Measurements from ENCODE around the gene ATP6V0C.

DNA sequence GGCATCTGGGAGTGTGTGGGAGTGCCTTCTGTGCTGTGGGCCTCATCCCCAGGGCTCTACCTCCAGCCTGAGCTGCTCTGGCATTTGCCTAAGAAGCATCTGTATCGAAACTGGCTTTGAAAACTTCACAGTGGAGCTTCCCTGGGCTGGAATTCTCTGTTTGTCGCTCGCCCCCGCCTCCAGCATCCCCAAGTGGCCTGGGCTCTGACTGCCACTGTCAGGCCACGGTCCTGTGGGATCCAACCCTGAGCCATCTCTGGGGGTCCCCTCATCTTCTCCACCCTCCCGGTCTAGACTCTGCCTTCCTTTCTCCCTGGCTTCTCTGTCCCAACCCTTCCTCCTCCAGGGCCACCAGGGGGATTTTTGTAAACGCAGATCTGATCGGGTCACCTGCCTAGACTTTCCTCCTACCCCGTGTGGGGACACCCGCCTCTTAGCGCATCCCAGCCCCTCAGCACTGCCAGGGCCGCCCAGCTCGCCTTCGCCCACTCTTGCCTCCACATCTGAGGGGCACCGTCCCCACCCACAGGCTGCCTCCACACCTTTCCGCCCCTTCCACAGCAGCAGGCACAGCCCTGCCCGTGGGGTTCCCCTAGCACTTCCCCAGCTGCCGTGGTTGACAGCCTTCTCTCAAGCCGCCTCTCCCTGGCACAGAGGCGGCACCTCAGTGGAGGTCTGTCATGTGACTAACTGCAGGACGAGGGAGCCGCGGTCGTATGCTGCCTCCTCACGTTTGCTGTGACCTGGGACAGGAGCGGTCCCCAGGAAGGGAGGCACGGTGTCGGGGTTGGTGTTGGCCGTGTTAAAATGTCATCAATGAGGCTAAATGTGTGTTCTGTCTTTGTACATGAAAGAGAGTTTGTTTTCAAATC is 26.9 kb upstream of the ATP6V0C start:
- TF ChIP-seq POLR2A (IDR thresholded peaks at IDR 0.05) (no peak), CTCF (IDR thresholded peaks at IDR 0.05) (no peak), EP300 (IDR thresholded peaks at IDR 0.05) (no peak)

Measured in ovary (tissue), 3 donors.